Ishikawa (cell line): ENCODE measurements around the gene INTS4.

Experiments
- CREB1 ChIP-seq: IDR thresholded peaks from 2 replicates; pipeline ENCODE4 v1.6.1; 2012; ENCODE audit warnings: low read depth
- EGR1 ChIP-seq: IDR thresholded peaks from 2 replicates; pipeline ENCODE4 v1.6.1; 2012
- EP300 ChIP-seq: IDR thresholded peaks from 2 replicates; pipeline ENCODE4 v1.6.1; 2012; ENCODE audit warnings: borderline replicate concordance
- FOXM1 ChIP-seq: IDR thresholded peaks from 2 replicates; pipeline ENCODE4 v1.6.1; 2012; ENCODE audit warnings: low read depth, borderline replicate concordance
- NFIC ChIP-seq: IDR thresholded peaks from 2 replicates; pipeline ENCODE4 v1.6.1; 2012
- RAD21 ChIP-seq: IDR thresholded peaks from 2 replicates; pipeline ENCODE4 v1.6.1; 2012; ENCODE audit warnings: low read depth
- TAF1 ChIP-seq: IDR thresholded peaks from 2 replicates; pipeline ENCODE4 v1.6.1; 2012; ENCODE audit warnings: low read depth, mild to moderate bottlenecking
- TCF12 ChIP-seq: IDR thresholded peaks from 2 replicates; pipeline ENCODE4 v1.6.1; 2012; ENCODE audit warnings: low read depth
- TEAD4 ChIP-seq: IDR thresholded peaks from 2 replicates; pipeline ENCODE4 v1.6.1; 2012
- YY1 ChIP-seq: IDR thresholded peaks from 2 replicates; pipeline ENCODE4 v1.6.1; 2012; ENCODE audit warnings: low read depth
- TF ChIP-seq, protein P1 (sequence below): IDR thresholded peaks from 2 replicates; pipeline ENCODE4 v1.6.1; 2012
- TF ChIP-seq, protein P2 (sequence below): IDR thresholded peaks from 2 replicates; pipeline ENCODE4 v1.6.1; 2012; ENCODE audit warnings: low read depth, mild to moderate bottlenecking

DNA sequence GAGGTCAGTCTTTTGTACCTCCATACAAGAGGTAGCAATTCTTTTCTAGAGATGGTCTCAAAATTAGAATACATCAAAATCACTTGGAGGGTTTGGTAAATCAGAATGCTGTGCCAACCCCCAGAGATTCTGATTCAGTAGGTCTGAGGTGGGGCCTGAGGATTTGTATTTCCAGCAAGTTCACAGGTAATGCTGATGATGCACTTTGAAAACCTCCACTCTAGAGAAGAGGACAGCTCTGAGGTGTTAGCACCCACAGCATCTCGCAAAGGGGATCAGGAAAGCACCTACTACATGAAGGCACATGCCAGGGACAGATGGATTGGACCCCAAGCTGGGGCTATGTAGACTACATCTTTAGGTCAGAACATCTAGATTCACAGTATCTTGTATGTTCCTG lies 21.4 kb upstream of the INTS4 start:
- TF ChIP-seq, protein P1, sequence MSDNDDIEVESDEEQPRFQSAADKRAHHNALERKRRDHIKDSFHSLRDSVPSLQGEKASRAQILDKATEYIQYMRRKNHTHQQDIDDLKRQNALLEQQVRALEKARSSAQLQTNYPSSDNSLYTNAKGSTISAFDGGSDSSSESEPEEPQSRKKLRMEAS, result no peak
- TF ChIP-seq EP300, result no peak
- TF ChIP-seq, protein P2, sequence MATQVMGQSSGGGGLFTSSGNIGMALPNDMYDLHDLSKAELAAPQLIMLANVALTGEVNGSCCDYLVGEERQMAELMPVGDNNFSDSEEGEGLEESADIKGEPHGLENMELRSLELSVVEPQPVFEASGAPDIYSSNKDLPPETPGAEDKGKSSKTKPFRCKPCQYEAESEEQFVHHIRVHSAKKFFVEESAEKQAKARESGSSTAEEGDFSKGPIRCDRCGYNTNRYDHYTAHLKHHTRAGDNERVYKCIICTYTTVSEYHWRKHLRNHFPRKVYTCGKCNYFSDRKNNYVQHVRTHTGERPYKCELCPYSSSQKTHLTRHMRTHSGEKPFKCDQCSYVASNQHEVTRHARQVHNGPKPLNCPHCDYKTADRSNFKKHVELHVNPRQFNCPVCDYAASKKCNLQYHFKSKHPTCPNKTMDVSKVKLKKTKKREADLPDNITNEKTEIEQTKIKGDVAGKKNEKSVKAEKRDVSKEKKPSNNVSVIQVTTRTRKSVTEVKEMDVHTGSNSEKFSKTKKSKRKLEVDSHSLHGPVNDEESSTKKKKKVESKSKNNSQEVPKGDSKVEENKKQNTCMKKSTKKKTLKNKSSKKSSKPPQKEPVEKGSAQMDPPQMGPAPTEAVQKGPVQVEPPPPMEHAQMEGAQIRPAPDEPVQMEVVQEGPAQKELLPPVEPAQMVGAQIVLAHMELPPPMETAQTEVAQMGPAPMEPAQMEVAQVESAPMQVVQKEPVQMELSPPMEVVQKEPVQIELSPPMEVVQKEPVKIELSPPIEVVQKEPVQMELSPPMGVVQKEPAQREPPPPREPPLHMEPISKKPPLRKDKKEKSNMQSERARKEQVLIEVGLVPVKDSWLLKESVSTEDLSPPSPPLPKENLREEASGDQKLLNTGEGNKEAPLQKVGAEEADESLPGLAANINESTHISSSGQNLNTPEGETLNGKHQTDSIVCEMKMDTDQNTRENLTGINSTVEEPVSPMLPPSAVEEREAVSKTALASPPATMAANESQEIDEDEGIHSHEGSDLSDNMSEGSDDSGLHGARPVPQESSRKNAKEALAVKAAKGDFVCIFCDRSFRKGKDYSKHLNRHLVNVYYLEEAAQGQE, result no peak
- TF ChIP-seq RAD21, result no peak
- no peak for TF ChIP-seq YY1
- no peak for TF ChIP-seq TAF1
- no peak for TF ChIP-seq CREB1
- no peak for TF ChIP-seq NFIC
- no peak for TF ChIP-seq TCF12
- TF ChIP-seq EGR1, result no peak
- TF ChIP-seq TEAD4, result no peak
- TF ChIP-seq FOXM1, result no peak
